Spleen (tissue), 11 donors: ENCODE results near the gene WDR70. TPM values are rescaled to one million over a fixed set of nuclear protein-coding genes. Genes with fewer than 3 reads are reported as not detected.
"Not testable (repeated sequence)": the region's sequence is repeated elsewhere in the genome, so short reads cannot be mapped to it uniquely, and the experiment has no call there.

Source experiments
- DNase-seq: peaks from one replicate; pipeline ENCODE4 v3.0.0-alpha.2; 2020
- H3K27ac ChIP-seq, 8 donors: fragments of 200-600 bp; sonication (generic) in 7 of 8; 1 replicate in 4 of 8; 2 replicates in 4 of 8; pipeline versions ENCODE4 v1.5.0 to v1.8.0; 2016 to 2021; ENCODE audit warnings: inconsistent platforms in 4 of 8, mild to moderate bottlenecking in 4 of 8, moderate library complexity in 1 of 8
- H3K27me3 ChIP-seq, 7 donors: fragments of 200-600 bp; sonication (generic) in 6 of 7; replicated peaks in 1 of 7; 1 replicate in 4 of 7; 2 replicates in 3 of 7; pipeline versions ENCODE4 v1.5.0 to v1.8.0; 2016 to 2021; ENCODE audit warnings: inconsistent platforms in 3 of 7, mild to moderate bottlenecking in 1 of 7
- H3K36me3 ChIP-seq, 6 donors: fragments of 200-600 bp; sonication (generic) in 5 of 6; 1 replicate in 4 of 6; 2 replicates in 2 of 6; pipeline versions ENCODE4 v1.5.0 to v1.8.0; 2016 to 2021; ENCODE audit warnings: inconsistent platforms in 2 of 6
- H3K4me1 ChIP-seq, 6 donors: fragments of 200-600 bp; sonication (generic) in 5 of 6; 1 replicate in 3 of 6; 2 replicates in 3 of 6; pipeline versions ENCODE4 v1.5.0 to v1.8.0; 2016 to 2021; ENCODE audit warnings: inconsistent platforms in 3 of 6
- H3K4me3 ChIP-seq, 8 donors: fragments of 200-600 bp; sonication (generic) in 7 of 8; 1 replicate in 4 of 8; 2 replicates in 4 of 8; pipeline versions ENCODE4 v1.5.0 to v1.8.0; 2016 to 2021; ENCODE audit warnings: inconsistent platforms in 4 of 8, mild to moderate bottlenecking in 4 of 8, moderate library complexity in 2 of 8
- H3K9me3 ChIP-seq, 8 donors: fragments of 200-600 bp; sonication (generic) in 7 of 8; 1 replicate in 4 of 8; 2 replicates in 4 of 8; pipeline versions ENCODE4 v1.5.0 to v1.8.0; 2016 to 2021; ENCODE audit warnings: inconsistent platforms in 4 of 8
- POLR2A ChIP-seq, 3 donors: fragments of 450-650 bp; IDR thresholded peaks; one replicate each; pipeline ENCODE4 v1.5.1; 2017; ENCODE audit warnings: antibody characterized with exemption in 3 of 3, mild to moderate bottlenecking in 1 of 3
- POLR2AphosphoS5 ChIP-seq, 3 donors: sonication (generic); formaldehyde crosslinking; IDR thresholded peaks; one replicate each; pipeline ENCODE4 v1.5.1; 2017; ENCODE audit warnings: antibody characterized with exemption in 3 of 3
- WGBS, 5 donors: extraction: QIAGEN DNeasy Blood & Tissue Kit in 3 of 5; methylation state at CpG; one replicate each; pipeline versions ENCODE4 v1.1.5 to v1.1.7; 2013 to 2018; 5-methylcytosine and 5-hydroxymethylcytosine counted together
- intact Hi-C: fragments of 100-400 bp; cut with DNase I; formaldehyde crosslinking; loops from one replicate; pipeline ENCODE4 v1.15.0; 2023; ENCODE audit warnings: low total_unique reads
- polyA plus RNA-seq, 3 donors: library from polyadenylated mRNA; stranded (reverse); fragments of 200-250 nt; gene quantifications; one replicate each; pipeline ENCODE4 v1.2.1, GENCODE V29; 2013
- total RNA-seq, 7 donors: library from RNA; depleted of rRNA in 3 of 7; stranded (reverse); fragments of >200 nt in 3 of 7; fragmentation: NEBNext Ultra II Directional in 4 of 7; extraction: Animal tissue kit (Norgen Biotek cat#: 25700) in 4 of 7; gene quantifications; one replicate each; pipeline versions ENCODE4 v1.1.0 to v1.2.1, GENCODE V29; 2016 to 2021
- TF ChIP-seq, protein P1 (sequence below), 11 experiments: fragments of 200-600 bp in 7 of 11; fragments of 450-650 bp in 4 of 11; sonication (generic) in 4 of 11; IDR thresholded peaks in 8 of 11; conservative IDR thresholded peaks in 3 of 11; 1 replicate in 7 of 11; 2 replicates in 4 of 11; pipeline versions ENCODE4 v1.4.0 to v1.8.0; 2016 to 2021; ENCODE audit warnings: antibody characterized with exemption in 11 of 11, inconsistent platforms in 4 of 11, mild to moderate bottlenecking in 1 of 11
- donor health status: healthy with polysubstance abuse.
- donor health status: DM: no; HTN: no; CAD: no; lungs with moderate emphysema.
- donor health status: DM: no; HTN: no; CAD: no.
- donor health status: Bipolar disorder and iron deficiency.
- donor health status: healthy.
- donor health status: DM: no; HTN: no; CAD: no.
- donor health status: DM: yes; HTN: yes; CAD: no.

WDR70 gene
- total and polyA plus RNA-seq, 10 donors = 24.7 to 51.7 (median 33.4) TPM

DNA sequence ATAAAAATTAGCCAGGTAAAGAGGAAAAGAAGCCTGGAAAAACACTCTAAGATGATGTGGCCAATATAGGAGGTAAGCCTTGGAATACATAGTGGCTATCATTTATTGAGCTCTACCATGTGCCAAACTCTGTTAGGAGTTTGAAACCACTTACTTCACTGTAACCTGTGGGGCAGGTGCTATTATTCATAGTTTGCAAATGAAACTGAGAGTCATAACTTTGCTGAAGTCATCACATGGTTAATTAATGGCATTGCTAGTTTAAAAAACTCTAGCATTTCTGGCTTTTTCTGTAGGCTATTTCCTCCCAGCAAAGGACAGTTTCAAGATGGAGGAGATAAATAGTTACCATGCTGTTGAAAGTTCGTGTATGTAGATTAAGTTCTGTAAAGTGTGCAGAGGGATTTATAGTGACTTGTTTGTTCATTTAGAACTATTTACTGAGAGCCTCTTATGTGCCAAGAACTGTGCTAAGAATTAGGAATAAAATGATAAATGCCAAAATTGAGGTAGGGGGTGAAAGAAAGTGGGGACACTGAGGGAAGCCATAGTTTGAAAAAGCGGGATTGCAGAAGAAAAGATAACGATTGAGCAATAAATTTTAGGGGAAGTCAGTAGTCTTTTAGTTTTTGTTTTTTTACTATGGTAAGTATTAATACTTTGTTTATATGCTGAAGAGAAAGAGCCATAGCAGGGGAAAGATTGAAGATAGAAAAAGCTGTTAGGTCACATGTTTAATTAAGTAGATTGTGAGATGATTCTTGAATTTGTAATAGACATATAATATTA is 57.2 kb downstream of the WDR70 start:
- no peak for TF ChIP-seq POLR2AphosphoS5 (IDR thresholded peaks at IDR 0.05)
- TF ChIP-seq POLR2A (IDR thresholded peaks at IDR 0.05) = no peak
- TF ChIP-seq, protein P1, sequence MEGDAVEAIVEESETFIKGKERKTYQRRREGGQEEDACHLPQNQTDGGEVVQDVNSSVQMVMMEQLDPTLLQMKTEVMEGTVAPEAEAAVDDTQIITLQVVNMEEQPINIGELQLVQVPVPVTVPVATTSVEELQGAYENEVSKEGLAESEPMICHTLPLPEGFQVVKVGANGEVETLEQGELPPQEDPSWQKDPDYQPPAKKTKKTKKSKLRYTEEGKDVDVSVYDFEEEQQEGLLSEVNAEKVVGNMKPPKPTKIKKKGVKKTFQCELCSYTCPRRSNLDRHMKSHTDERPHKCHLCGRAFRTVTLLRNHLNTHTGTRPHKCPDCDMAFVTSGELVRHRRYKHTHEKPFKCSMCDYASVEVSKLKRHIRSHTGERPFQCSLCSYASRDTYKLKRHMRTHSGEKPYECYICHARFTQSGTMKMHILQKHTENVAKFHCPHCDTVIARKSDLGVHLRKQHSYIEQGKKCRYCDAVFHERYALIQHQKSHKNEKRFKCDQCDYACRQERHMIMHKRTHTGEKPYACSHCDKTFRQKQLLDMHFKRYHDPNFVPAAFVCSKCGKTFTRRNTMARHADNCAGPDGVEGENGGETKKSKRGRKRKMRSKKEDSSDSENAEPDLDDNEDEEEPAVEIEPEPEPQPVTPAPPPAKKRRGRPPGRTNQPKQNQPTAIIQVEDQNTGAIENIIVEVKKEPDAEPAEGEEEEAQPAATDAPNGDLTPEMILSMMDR (IDR thresholded peaks at IDR 0.05 in 8 of 11, conservative IDR thresholded peaks at IDR 0.05 in 3 of 11) = no peak
- Histone ChIP-seq H3K27me3 (no peaks in the 10 kb centered on the region), H3K4me1 (no peaks in the 10 kb centered on the region), H3K27ac (no peak overlapping the region), H3K36me3 (peaks cover 0 to 57% (median 3%) of the 10 kb centered on the region in 6 donors), H3K9me3 (no peaks in the 10 kb centered on the region), H3K4me3 (no peak overlapping the region)
- DNase-seq = no peak
- WGBS, 5 donors = 85 to 94% (median 90%) methylated on average over 3 of the region's 3 CpGs
- intact Hi-C loops = no loop called here

DNA sequence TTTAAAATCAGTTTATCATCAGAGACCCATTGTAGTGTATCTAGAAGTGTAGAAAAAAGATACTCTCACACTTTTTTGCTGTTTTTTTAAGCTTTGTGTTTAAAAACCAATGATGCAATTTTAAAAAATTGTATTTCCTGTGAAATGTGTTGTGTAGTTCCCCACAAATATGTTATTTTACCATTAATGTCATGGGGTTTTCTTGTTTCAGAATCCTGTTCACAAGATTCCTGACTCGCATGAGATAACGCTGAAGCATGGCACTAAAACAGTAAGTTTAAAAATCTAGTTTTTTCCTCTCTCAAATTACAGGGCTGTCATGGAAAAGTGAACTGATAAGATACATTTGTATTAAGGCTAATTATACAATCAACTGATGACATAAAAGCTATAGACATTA is 58.6 kb downstream of the WDR70 start:
- 93 to 100% (median 98%) methylated on average over 2 of the region's 2 CpGs for WGBS, 5 donors
- Histone ChIP-seq H3K36me3 (peaks cover 0 to 51% (median 5%) of the 10 kb centered on the region in 6 donors), H3K27me3 (no peaks in the 10 kb centered on the region), H3K4me3 (no peak overlapping the region), H3K27ac (no peak overlapping the region), H3K9me3 (no peaks in the 10 kb centered on the region), H3K4me1 (no peaks in the 10 kb centered on the region)
- TF ChIP-seq POLR2AphosphoS5 (IDR thresholded peaks at IDR 0.05) = no peak
- TF ChIP-seq, protein P1 (IDR thresholded peaks at IDR 0.05 in 8 of 11, conservative IDR thresholded peaks at IDR 0.05 in 3 of 11) = no peak
- TF ChIP-seq POLR2A (IDR thresholded peaks at IDR 0.05) = no peak
- DNase-seq = no peak
- intact Hi-C loops = no loop called here

DNA sequence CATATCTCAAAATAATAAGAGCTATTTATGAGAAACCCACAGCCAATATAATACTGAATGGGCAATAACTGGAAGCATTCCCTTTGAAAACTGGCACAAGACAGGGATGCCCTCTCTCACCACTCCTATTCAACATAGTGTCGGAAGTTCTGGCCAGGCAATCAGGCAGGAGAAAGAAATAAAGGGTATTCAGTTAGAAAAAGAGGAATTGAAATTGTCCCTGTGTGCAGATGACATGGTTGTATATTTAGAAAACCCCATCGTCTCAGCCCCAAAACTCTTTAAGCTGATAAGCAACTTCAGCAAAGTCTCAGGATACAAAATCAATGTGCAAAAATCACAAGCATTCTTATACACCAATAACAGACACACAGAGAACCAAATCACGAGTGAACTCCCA is 66.7 kb downstream of the WDR70 start:
- H3K27me3 ChIP-seq, H3K9me3 ChIP-seq, H3K4me1 ChIP-seq, H3K27ac ChIP-seq, intact Hi-C loops, H3K4me3 ChIP-seq, DNase-seq: not testable (repeated sequence)
- peaks cover 0 to 44% (median 17%) of the 10 kb centered on the region in 6 donors for H3K36me3 ChIP-seq
- 57 to 80% (median 67%) methylated on average over 2 to 3 of the region's 3 CpGs for WGBS, 5 donors

DNA sequence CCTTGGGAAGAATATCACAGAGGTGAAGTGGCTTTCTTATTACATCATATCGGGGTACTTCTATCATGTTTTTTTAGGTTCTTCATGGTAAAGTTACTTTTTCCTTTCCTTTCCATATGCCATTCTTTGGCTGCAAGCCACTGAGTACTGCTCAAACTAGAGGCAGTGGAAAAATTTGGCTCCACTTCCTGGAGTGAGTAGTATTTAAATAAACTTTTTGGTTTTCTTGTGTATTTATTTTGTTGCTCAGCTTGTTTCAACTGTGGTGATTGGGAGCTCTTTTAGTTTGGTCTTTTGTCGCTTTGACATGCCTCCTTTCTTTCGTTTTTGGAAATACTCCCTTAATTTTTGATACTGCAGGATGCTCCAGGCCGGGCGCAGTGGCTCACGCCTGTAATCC is 69.8 kb downstream of the WDR70 start:
- 96 to 100% (median 97%) methylated on average over 6 of the region's 6 CpGs for WGBS, 5 donors
- Histone ChIP-seq H3K27me3 (no peaks in the 10 kb centered on the region), H3K9me3 (peaks cover 0 to 23% (median 16%) of the 10 kb centered on the region in 8 donors), H3K4me3 (no peak overlapping the region), H3K4me1 (no peaks in the 10 kb centered on the region), H3K36me3 (peaks cover 0 to 52% (median 21%) of the 10 kb centered on the region in 6 donors), H3K27ac (no peak overlapping the region)
- TF ChIP-seq POLR2AphosphoS5 (IDR thresholded peaks at IDR 0.05) (no peak), POLR2A (IDR thresholded peaks at IDR 0.05) (no peak)
- TF ChIP-seq, protein P1 (IDR thresholded peaks at IDR 0.05 in 8 of 11, conservative IDR thresholded peaks at IDR 0.05 in 3 of 11) = no peak
- intact Hi-C loops = no loop called here
- no peak for DNase-seq

DNA sequence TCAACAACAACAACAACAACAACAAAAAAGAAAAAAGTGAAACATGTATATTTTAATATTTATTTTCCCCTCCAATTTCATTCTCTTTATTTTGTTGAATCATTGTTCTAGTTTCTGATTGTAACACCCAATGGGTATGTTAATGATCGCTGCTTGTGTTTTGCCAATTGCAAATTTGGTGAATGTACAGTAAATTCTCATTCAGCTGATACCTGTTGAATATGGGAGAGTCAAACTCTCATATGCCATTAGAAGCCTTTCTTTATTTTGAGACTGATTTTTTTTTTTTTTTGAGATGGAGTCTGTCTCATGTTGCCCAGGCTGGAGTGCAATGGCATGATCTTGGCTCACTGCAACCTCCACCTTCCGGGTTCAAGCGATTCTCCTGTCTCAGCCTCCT is 72.9 kb downstream of the WDR70 start:
- DNase-seq, H3K27ac ChIP-seq, H3K4me3 ChIP-seq, H3K27me3 ChIP-seq, H3K4me1 ChIP-seq, intact Hi-C loops: not testable (repeated sequence)
- Histone ChIP-seq H3K9me3 (peaks cover 0 to 22% (median 16%) of the 10 kb centered on the region in 8 donors), H3K36me3 (peaks cover 0 to 31% (median 9%) of the 10 kb centered on the region in 6 donors)
- 95 to 99% (median 98%) methylated on average over 3 of the region's 3 CpGs for WGBS, 5 donors

DNA sequence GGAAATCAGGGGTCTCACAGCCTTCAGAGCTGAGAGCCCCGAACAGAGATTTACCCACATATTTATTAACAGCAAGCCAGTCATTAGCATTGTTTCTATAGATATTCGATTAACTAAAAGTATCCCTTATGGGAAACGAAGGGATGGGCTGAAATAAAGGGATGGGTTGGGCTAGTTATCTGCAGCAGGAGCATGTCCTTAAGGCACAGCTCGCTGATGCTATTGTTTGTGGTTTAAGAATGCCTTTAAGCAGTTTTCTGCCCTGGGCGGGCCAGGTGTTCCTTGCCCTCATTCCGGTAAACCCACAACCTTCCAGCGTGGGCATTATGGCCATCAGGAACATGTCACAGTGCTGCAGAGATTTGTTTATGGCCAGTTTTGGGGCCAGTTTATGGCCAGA is 74.1 kb downstream of the WDR70 start:
- WGBS, 5 donors = 93 to 97% (median 96%) methylated on average over 6 to 7 of the region's 7 CpGs
- H3K27ac ChIP-seq, DNase-seq, H3K27me3 ChIP-seq, intact Hi-C loops, H3K4me1 ChIP-seq, H3K4me3 ChIP-seq: not testable (repeated sequence)
- Histone ChIP-seq H3K36me3 (peaks cover 0 to 38% (median 9%) of the 10 kb centered on the region in 6 donors), H3K9me3 (peaks cover 0 to 21% (median 16%) of the 10 kb centered on the region in 8 donors)

DNA sequence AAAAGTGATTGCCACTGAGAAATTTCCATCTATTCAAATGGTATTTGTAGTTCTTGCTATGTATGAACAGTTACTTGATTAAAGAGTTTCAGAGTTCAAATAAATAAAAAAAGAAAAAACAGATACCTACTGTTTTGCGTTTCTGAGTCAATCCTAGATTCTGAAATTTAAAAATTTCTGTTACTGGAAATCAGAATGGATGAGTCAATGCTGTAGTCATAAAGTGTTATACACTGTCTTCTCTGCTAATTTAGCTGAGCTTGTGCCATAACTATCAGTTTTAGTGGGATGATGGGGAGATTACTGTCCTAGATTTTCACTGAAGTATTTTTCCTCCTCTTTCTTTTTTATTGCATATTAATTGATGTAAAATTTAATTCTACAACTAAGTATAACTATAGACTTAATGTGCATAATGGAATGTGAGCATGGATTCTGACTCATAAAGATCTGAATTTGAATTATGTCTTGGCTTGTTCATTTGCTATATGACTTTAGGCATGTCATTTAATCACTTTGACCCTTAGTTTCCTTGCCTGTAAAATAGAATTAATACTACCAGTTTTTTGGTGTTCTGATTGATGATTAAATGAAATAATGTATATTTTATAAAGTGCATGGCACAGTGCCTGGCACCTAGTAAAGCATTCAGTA is 75.4 kb downstream of the WDR70 start:
- DNase-seq, H3K27me3 ChIP-seq, H3K27ac ChIP-seq, H3K4me3 ChIP-seq, H3K4me1 ChIP-seq, intact Hi-C loops: not testable (repeated sequence)
- Histone ChIP-seq H3K36me3 (peaks cover 0 to 38% (median 9%) of the 10 kb centered on the region in 6 donors), H3K9me3 (peaks cover 0 to 21% (median 16%) of the 10 kb centered on the region in 8 donors)
- WGBS, 5 donors = 73 to 92% (median 75%) methylated on average over 1 of the region's 1 CpG
